ENCODE results near the gene KRTAP4-12.
"Not testable (repeated sequence)": the region's sequence is repeated elsewhere in the genome, so short reads cannot be mapped to it uniquely, and the experiment has no call there.

KRTAP4-12 gene

DNA sequence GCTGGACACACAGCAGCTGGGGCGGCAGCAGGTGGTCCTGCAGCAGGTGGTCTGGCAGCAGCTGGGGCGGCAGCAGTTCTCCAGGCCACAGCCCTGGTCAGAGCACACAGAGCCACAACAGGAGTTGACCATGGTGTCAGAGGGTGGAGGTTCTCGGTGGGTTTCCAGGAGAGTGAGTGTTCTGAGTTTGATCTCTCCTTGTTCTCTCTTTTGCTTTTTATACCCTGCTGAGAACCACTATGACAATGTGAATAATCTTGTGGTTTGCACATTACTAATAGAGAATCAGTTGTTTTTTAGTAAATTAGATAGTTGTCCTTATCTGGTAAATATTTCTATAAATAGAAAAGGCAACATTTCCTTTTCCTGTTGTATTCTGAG lies at the start of gene KRTAP4-12:
TSS of gene KRTAP4-12 (minus strand) at position 192 of the 381 bp plus-strand sequence. CDS start at position 132, 60 bp downstream.
- DNase-seq: not testable (repeated sequence)

DNA sequence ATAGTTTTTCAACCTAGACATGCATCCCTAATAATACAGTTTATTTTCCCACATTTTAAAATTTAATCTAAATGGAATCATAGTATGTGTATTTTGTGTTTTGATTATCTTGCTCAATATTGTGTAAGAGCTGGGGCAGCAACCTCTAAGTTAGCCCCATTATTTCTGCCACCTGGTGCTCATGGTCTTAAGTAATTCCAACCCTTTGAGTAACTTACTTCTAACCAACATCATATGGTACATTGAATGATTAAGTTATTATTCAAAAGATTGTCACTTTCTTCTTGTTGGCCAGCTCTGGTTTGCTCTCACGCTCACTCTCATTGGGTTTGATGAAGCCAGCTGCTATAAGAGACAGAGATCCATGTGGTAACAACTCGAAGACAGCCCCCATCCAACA lies 47.9 kb upstream of the KRTAP4-12 start:
- DNase-seq: no peak

- no peak for DNase-seq
Measured at GRCh38 chr17:41168121-41168520, 44.1 kb upstream of the KRTAP4-12 start, which contains the start of gene KRTAP4-3. Gene KRTAP4-3, minus strand, starts transcription at chr17:41168221. Its CDS starts 49 bp downstream, at chr17:41168172.

- DNase-seq: no peak
Measured at GRCh38 chr17:41167561-41167960, 43.6 kb upstream of the KRTAP4-12 start.

GRCh38 chr17:41163828-41164227 lies 39.8 kb upstream of the KRTAP4-12 start:
- DNase-seq: no peak

DNA sequence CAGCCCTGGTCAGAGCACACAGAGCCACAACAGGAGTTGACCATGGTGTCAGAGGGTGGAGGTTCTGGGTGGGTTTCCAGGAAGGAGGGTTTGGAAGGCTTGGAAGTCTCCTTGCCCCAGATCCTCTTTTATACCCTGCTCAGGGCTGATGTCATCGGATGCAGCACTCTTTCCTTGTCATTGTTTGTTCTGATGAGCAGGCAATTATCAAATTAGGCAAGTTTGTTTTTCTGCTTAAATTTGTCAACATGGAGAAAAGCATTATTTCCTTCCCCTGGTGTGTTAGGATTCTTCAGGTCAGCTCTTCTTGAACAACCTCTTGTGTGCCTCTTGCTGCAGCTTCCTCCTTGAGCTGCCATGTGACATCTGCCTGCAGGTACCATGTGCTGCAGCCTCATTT lies 36.7 kb upstream of the KRTAP4-12 start, which contains the start of gene KRTAP4-4:
TSS of gene KRTAP4-4 (minus strand) at position 101 of the 400 bp plus-strand sequence. CDS start at position 44, 57 bp downstream.
- no peak for DNase-seq

DNA sequence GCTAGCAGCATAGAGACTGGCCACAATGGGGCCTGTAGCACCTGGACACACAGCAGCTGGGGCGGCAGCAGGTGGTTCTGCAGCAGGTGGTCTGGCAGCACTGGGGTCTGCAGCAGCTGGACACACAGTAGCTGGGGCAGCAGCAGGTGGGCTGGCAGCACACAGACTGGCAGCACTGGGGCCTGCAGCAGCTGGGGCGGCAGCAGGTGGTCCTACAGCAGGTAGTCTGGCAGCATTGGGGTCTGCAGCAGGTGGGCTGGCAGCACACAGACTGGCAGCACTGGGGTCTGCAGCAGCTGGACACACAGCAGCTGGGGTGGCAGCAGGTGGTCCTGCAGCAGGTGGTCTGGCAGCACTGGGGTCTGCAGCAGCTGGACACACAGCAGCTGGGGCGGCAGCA lies 36.2 kb upstream of the KRTAP4-12 start:
- DNase-seq: not testable (repeated sequence)

- no peak for DNase-seq
Measured at GRCh38 chr17:41153856-41154255, 29.9 kb upstream of the KRTAP4-12 start.

GRCh38 chr17:41151525-41151924 lies 27.5 kb upstream of the KRTAP4-12 start:
- DNase-seq: no peak

- DNase-seq: no peak
Measured at GRCh38 chr17:41150026-41150425, 26.0 kb upstream of the KRTAP4-12 start.

GRCh38 chr17:41149652-41149985 lies 25.6 kb upstream of the KRTAP4-12 start, which contains the start of gene KRTAP4-5:
Gene KRTAP4-5, minus strand, starts transcription at chr17:41149825. Its CDS starts 58 bp downstream, at chr17:41149767.
- no peak for DNase-seq

DNA sequence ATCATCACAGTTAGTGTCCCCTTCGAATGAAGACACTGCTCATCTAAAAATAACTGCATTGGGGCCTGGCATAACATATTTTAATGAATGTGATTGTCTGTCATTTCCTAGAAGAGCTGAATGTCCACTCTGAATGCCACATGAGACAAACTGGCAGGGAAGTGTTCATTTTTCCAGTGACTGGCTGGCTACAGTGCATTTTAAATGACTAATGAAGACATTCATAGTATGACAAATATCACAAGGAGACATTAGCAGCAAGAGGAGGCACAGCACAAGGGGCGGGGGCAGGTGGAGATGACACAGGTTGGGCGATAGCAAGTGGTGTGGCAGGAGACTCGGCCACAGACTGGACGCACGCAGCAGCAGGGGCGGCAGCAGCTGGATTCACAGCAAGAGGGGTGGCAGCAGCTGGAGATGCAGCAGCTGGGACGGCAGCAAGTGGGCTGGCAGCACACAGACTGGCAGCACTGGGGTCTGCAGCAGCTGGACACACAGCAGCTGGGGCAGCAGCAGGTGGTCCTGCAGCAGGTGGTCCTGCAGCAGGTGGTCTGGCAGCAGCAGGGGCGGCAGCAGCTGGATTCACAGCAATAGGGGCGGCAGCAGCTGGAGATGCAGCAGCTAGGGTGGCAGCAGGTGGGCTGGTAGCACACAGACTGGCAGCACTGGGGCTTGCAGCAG lies 25.1 kb upstream of the KRTAP4-12 start:
- not testable (repeated sequence) for DNase-seq

DNA sequence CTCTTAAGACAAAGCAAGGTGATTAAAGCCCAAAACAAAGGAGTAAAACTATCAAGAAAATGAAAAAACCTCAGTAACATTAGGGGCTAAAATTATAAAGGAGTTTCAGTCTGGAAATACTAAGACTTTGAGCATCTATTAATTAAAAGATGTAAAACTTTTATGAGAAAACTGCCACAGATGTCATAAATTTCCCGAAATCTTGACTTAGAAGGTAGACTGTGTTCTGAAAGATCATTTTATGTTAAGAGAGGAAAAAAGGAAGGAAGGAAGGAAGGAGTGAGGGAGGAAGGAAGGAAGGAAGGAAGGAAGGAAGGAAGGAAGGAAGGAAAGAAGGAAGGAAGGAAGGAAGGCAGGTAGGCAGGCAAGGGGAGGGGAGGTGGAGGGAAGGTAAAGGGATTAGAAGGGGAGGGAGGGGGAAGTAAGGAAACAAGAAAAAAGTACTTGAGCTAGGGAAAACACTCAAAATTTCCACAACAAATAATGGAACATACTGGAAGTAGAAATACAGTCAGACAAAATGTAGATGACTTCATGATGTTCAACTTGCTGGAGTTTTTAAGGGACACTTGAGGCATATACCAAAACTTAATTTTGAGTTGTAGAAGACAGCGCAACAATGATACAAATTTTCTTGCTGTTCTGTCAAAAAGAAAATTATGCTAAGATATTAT lies 23.7 kb upstream of the KRTAP4-12 start:
- no peak for DNase-seq

- DNase-seq: no peak
Measured at GRCh38 chr17:41145261-41145660, 21.3 kb upstream of the KRTAP4-12 start.

DNA sequence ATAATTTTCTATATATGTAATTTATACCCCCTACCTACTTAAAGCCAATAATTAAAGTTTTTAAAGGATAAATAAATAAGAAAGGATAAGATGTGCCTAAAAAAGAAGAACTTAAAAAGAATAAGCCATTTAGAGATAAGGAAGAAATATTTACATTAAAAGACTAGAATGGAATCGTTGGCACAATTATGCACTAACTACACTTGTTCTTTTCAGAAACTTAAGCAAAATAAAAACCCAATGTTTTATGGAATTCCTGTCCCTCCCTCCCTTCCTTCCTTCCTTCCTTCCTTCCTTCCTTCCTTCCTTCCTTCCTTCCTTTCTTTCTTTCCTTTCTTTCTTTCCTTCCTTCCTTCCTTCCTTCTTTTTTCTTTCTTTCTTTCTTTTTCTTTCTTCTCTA lies 20.9 kb upstream of the KRTAP4-12 start:
- no peak for DNase-seq

DNA sequence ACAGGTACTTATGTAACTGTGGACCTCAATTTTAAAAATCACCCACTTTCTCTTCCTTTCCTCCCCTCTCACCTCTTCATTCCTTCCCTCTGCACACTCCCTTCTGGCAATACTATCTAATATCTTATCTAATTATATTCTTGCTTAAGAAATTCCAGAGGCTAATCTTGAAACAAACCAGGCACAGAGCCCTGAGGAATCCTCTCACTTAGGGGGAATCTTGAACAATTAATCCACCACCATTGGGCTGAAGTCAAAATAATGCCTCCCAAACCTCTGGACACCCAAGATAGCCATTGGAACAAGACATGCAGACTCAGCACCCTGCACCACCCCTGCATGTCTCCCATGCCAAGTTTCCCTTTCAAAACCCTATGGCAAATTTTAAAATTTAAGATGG lies 17.4 kb upstream of the KRTAP4-12 start:
- no peak for DNase-seq

- DNase-seq: no peak
Measured at GRCh38 chr17:41140360-41141131, 16.6 kb upstream of the KRTAP4-12 start, which contains the start of gene KRTAP4-6. Gene KRTAP4-6, minus strand, starts transcription at chr17:41140544. Its CDS starts 57 bp downstream, at chr17:41140487.

GRCh38 chr17:41139865-41140264 lies 15.9 kb upstream of the KRTAP4-12 start:
- DNase-seq: not testable (repeated sequence)

DNA sequence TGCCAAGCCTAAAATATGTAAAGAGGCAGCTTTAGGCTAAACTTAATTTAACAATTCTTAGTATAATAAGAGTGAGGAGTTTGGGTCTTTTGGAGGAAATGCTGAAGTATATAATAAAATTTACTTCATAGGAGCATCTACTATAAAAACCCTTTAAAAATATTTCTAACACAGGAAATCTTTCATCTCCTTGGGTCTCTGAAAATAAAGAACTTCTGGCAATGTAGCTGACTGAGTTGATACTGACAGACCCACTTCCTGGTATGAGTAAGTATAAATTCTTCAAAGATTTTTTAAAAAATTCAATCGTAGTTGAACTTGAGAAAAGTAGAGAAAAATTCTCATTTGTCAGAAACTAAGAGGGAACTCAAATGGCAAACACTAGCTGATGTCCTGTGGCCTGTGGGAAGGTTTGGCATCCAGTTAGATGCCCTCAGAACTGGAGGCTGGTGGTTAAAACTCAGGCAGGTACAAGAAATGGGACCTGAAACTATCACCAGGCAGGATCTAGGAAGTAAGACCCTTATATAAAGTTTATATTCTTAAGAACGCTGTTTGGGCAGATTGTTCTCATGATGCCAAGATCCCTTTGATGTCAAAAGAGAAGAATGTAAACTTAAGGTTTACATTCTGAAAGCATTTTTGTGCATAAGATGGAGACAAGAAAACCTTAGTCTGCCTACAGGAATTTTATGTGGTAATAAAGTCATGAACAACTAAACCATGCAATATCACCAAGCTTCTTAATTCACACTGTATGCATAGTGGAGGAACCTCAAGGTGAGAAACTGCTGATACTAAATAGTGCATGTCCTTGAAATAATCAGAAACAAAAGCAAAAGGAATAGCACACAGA lies 10.1 kb upstream of the KRTAP4-12 start:
- DNase-seq: no peak

- no peak for DNase-seq
Measured at GRCh38 chr17:41131979-41132378, 8.0 kb upstream of the KRTAP4-12 start.

GRCh38 chr17:41127371-41127770 lies 3.4 kb upstream of the KRTAP4-12 start:
- DNase-seq: no peak

DNA sequence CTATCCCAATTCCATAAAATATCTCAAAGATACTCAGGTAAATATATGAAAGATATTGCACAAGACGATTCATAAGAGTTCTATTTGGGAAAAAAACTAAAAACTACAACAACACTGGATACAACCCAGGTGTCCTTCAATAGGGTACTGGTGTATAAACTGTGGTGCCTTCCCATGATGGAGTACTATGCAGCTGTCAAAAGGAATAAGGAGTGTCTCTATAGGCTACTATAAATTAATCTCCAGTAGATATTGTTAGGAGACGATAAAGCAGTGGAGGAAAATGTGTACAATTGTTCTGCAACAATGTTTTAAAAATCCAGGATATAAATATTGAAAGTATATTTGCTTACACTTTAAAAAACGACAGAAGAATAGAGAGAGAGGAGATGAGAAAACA lies 2.4 kb upstream of the KRTAP4-12 start:
- no peak for DNase-seq

Data from NCI-H2171 (cell line).